HG02970 (cell line): ENCODE data around the gene ZNF593.

ENCODE experiments used
- ATAC-seq: cut with Tn5 transposase; IDR thresholded peaks from one replicate; pipeline ENCODE4 v1.9.1; 2021; ENCODE audit warnings: mild to moderate bottlenecking, moderate library complexity, moderate number of reproducible peaks; ENCODE audit not compliant: unreplicated experiment, low FRiP score

ZNF593 gene

DNA sequence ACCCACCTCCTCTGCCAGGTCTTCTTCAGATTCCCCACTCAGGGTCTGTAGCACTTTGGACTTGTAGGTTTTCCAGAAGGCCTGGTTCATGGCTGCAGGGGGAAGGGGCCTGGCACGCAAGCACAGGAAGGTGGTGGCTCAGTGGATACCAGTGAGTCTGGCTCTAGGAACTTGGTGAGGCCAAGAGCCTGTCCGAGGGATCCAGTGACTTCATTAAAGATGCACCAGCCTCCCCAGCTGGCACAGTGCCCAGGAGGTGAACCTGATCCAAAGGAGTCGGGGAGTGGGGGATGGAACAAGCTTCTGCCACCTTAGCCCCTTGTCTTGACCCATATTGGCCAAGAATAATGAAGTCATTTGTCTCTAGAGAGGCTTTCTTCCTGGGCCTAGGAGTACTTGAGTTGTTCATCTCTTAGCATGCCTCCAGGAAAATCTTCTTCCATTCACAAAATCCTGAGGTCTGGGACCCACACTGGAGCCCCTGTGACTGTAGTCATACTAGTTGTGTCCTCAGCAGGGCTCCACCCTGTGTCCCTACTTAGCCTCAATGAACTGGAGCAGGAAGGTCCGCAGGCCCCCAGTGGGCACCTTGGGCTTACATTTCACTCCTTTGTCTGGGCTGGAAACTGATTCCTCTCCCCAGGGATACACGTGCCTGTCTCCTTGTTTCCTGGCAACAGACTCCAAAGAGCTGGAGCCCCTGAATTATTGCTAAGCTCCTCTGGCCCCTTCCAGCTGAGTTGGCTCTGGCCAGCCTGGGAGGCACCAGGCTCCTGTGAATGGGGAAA lies 1.1 kb upstream of the ZNF593 start, which contains the start of gene C1orf232:
Gene C1orf232, minus strand, starts transcription at position 554 of the 788 bp plus-strand sequence. Its CDS starts 464 bp downstream, at position 90.
- ATAC-seq, result no peak

DNA sequence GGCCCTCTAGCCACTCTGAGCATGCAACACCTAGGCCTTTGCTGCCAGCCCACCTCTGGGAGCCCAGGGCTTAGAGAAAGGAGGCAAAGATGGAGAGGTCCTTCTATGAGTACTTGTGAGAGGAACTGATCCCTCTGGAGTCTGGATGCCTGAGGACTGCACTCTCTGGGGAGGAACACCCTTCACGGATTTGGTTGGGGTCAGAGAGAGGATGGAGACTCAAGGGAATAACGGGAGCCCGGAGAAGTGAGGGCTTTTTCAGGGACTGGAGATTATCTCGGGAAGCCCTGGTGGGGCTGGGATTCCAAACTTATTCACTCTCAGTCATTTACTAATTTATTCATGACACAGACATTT lies 532 bp upstream of the ZNF593 start:
- no peak for ATAC-seq

DNA sequence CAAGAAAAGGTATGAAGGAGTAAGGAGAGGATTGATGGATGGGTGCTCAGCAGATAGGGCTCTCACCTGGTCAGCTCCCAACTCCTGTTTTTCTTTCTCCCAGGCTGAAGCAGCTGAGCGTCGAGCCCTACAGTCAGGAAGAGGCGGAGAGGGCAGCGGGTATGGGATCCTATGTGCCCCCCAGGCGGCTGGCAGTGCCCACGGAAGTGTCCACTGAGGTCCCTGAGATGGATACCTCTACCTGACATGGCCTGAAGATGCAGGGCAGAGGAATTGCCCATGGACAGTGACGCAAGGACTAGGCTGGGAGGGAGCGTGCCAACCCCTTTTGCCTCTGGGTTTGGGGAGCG lies 739 bp downstream of the ZNF593 start:
- no peak for ATAC-seq

GRCh38 chr1:26171084-26172072 lies 1.7 kb downstream of the ZNF593 start, which contains the start of gene ZNF593OS:
TSS of gene ZNF593OS (minus strand) at chr1:26171832. CDS start at chr1:26171661, 171 bp downstream.
- ATAC-seq, result no peak

DNA sequence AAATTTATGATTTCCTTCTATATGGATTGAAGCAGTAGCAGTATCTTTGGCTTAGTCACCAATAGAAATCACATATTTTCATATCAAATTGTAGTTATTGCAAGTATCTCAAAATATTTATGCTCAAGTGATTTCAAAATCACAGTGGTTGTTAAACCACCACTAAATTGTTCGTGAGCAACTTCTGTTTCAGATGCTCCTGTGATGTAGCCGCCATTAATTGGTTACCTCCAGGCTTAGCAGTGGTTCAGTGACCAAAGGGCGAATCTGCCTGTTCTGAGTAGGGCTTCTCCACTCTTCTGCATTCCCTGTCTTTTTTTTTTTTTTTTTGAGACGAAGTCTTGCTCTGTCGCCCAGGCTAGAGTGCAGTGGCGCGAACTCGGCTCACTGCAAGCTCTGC lies 5.6 kb downstream of the ZNF593 start:
- ATAC-seq, result no peak

DNA sequence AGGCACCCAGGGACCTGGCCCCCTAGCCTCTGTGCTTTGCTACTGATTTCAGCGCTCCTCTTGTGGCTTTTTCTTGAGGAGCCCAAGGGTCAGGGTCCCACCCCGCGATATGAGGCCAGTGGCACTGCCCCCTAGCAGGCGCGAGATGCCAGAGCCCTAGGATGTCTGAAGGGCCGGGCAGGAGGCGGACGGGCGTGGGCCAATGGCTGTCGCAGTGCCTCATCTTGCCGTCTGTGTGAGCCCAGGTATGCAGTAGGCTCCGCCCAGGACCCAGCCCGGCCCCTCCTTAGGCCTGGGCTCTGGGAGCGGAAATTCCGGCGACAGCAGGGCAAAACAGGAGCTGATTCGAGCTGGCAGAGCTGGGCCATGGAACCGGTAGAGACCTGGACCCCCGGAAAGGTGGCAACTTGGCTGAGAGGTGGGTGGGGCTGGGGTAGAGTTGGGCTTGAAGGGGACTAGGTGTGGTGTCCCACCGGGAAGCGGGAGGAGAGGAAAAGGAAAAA lies 7.5 kb downstream of the ZNF593 start, which contains the start of gene CNKSR1:
Gene CNKSR1, plus strand, starts transcription at position 310 of the 503 bp plus-strand sequence. Its CDS starts 57 bp downstream, at position 367.
- ATAC-seq, result no peak

GRCh38 chr1:26180010-26180506 lies 10.3 kb downstream of the ZNF593 start:
- ATAC-seq, result no peak

- no peak for ATAC-seq
Observed at GRCh38 chr1:26181586-26182382, 12.1 kb downstream of the ZNF593 start.

GRCh38 chr1:26182383-26182696 lies 12.6 kb downstream of the ZNF593 start:
- no peak for ATAC-seq

DNA sequence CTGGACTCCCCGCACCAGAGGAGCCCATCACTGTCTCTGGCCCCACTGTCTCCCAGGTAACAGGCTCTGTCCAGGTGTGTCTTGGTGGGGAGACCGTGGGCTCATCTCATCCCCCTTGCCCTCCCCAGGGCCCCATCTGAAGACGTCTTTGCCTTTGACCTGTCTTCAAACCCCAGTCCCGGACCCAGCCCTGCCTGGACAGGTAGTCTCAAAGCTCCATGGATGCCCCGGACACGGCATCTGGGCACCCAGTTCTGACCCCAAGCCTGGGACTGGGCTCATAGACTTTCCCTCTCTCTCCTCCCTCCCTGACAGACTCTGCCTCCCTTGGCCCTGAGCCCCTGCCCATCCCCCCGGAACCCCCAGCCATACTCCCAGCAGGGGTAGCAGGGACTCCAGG lies 14.4 kb downstream of the ZNF593 start:
- ATAC-seq, result no peak

GRCh38 chr1:26184883-26185282 lies 15.2 kb downstream of the ZNF593 start:
- ATAC-seq, result no peak

GRCh38 chr1:26187882-26188281 lies 18.2 kb downstream of the ZNF593 start:
- ATAC-seq, result no peak

GRCh38 chr1:26188477-26188876 lies 18.8 kb downstream of the ZNF593 start:
- no peak for ATAC-seq

DNA sequence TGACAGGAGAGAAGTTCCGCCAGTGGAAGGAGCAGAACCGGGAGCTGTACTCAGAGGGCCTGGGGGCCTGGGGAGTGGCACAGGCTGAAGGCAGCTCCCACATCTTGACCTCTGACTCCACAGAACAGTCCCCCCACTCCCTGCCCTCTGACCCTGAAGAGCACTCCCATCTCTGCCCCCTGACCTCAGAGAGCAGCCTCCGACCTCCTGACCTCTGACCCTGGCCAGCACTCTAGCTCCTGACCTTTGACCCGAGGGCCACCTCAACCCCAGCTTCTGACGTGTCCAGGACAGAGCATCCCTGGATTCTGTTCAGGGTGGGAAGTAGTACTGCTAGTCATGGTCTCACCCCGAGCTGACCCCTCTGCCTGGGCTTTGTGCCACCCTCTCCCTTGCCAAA lies 19.6 kb downstream of the ZNF593 start:
- no peak for ATAC-seq

DNA sequence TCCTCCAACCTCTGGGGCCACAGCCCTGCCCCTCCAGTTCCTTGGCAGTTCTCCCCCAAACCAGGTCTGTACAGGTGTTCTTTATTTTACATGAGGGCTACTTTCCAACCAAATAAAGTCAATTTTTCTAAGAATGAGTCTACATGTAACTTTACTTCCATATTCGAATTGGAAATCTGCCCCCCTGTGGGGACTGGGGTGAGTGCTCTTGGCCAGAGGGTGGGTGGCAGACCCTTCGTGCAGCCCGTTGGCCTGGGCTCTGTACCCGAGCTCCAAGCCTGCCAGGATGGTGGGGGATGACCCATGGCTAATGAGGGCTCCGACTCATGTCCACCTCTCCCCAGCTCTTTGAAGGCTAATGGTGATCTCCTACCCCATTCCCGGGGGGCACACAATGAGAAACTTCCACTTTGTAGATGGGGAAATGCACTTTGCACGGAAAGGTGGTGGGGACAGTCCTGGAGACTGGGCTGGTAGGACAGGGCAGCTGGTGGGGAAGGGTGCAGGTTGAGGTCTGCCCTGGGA lies 20.1 kb downstream of the ZNF593 start:
- no peak for ATAC-seq

GRCh38 chr1:26190373-26190987 lies 20.8 kb downstream of the ZNF593 start, which contains the start of gene CATSPER4:
TSS of gene CATSPER4 (plus strand) at chr1:26190602. CDS start at chr1:26190628, 26 bp downstream.
- ATAC-seq, result no peak

GRCh38 chr1:26191739-26192138 lies 22.0 kb downstream of the ZNF593 start:
- ATAC-seq, result no peak

GRCh38 chr1:26195805-26196204 lies 26.1 kb downstream of the ZNF593 start:
- no peak for ATAC-seq

GRCh38 chr1:26197301-26197700 lies 27.6 kb downstream of the ZNF593 start:
- no peak for ATAC-seq
